ENCODE results near the gene ANO1. TPM values are rescaled to one million over a fixed set of nuclear protein-coding genes. Genes with fewer than 3 reads are reported as not detected.

Gene ANO1
- total and polyA plus RNA-seq, 2 of the 8 experiments (the other 6 are each of a cell fraction or from before 2014, with no cell fraction given) = 4.7 to 5.0 TPM

DNA sequence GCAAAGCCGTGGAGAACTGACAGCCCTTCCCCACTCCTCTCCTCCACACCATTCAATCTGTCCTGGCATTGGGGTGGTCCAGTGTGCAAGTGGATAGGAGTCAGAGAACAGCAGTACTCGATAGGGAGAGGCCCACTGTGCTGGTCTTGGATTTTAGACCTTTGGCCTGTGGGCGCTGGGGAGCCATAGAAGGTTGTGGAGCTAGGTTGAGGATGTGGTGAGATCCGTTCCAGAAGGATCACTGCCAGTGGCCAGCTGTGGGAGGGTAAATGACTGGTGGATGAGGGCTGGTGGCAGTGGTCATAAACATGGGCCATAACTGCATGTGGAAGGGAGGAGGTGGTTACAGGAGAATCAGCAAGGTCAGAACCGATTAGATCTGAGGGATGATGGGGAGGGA, 28.6 kb downstream of the ANO1 start:
- H3K4me2 ChIP-seq (ENCODE audit: insufficient read depth in 1 of 2, low read depth in 2 of 2, low read length in 2 of 2) = no peak overlapping the region
- TF ChIP-seq SIX5 (IDR thresholded peaks at IDR 0.05; ENCODE audit: low read depth, low read length) (no peak), TAF1 (IDR thresholded peaks at IDR 0.05; ENCODE audit: low read depth, low read length) (no peak), HDAC2 (IDR thresholded peaks at IDR 0.05; ENCODE audit: borderline replicate concordance in 1 of 2, low read depth in 2 of 2, low read length in 2 of 2) (0 out of 4 replicates have a peak, but pooled peaks of 1 of the 2 experiments have one; percentile 27), KDM1A (IDR thresholded peaks at IDR 0.05; ENCODE audit: borderline replicate concordance, low read length) (peak; percentile 73; the same call in 1 of the 2 replicates), GTF2F1 (IDR thresholded peaks at IDR 0.05; ENCODE audit: borderline replicate concordance, low read depth, low read length) (no peak)
- no peak overlapping the region for H4K5ac ChIP-seq (ENCODE audit: insufficient read length, low read depth, low read length)
- DNase-seq (ENCODE audit: low read depth in 1 of 2, low spot score in 2 of 2) (no peak), FAIRE-seq (no peak)
- no peaks in the 10 kb centered on the region for H4K20me1 ChIP-seq (replicated peaks in 1 of 2; ENCODE audit: control insufficient read depth in 1 of 2, insufficient read depth in 2 of 2, low read length in 2 of 2)
- no peak overlapping the region; the same call in 1 of the 2 replicates for H2BK5ac ChIP-seq (ENCODE audit: low read depth, low read length)
- no peak overlapping the region for H2AK5ac ChIP-seq (ENCODE audit: low read depth, low read length)
- no peaks in the 10 kb centered on the region for H3K79me1 ChIP-seq (ENCODE audit: low read depth, low read length)
- no peak overlapping the region for H4K8ac ChIP-seq (ENCODE audit: extremely low read depth, insufficient read depth, low read length)
- no peak overlapping the region for H3K56ac ChIP-seq (replicated peaks; ENCODE audit: insufficient read length, low read depth, low read length)
- 0 out of 2 replicates have a peak overlapping the region, but pooled peaks have one; percentile 14 for H2BK15ac ChIP-seq (ENCODE audit: low read length)
- H3K23ac ChIP-seq (ENCODE audit: insufficient read length) = no peak overlapping the region
- H3K23me2 ChIP-seq (ENCODE audit: low read depth, low read length) = 0 out of 2 replicates have a peak, but pooled peaks cover 3% of the 10 kb centered on the region
- no peak overlapping the region for H3K18ac ChIP-seq (ENCODE audit: extremely low read depth, low read length)
- H3K9ac ChIP-seq (replicated peaks in 1 of 4; ENCODE audit: extremely low read depth in 1 of 4, low read depth in 3 of 4, low read length in 3 of 4) = no peak overlapping the region
- H3K14ac ChIP-seq (ENCODE audit: insufficient read length) = no peak overlapping the region
- H2BK120ac ChIP-seq (replicated peaks; ENCODE audit: low read depth, low read length) = no peak overlapping the region
- H3K27me3 ChIP-seq (replicated peaks in 1 of 4; ENCODE audit: control insufficient read depth in 3 of 4, extremely low read depth in 1 of 4, insufficient read depth in 3 of 4, low read length in 3 of 4) = no peaks in the 10 kb centered on the region
- H4K91ac ChIP-seq (replicated peaks; ENCODE audit: insufficient read length, low read length) = peak overlapping the region; percentile 41
- H2AFZ ChIP-seq (ENCODE audit: low read length) = no peak overlapping the region
- 92% methylated on average over 5 of the region's 5 CpGs; no CpG with 5 or more reads in 1 of the 2 experiments for WGBS, 2 experiments (ENCODE audit: extremely low coverage in 1 of 2, insufficient coverage in 1 of 2, insufficient read length in 1 of 2, insufficient replicate concordance in 2 of 2, low coverage in 1 of 2, low lambda C conversion rate in 2 of 2, missing lambda C conversion rate in 1 of 2)
- H3K4ac ChIP-seq (replicated peaks; ENCODE audit: insufficient read length, low read depth, low read length) = no peak overlapping the region
- H3K27ac ChIP-seq (ENCODE audit: low read depth, low read length) = no peak overlapping the region
- H2BK12ac ChIP-seq (ENCODE audit: low read depth, low read length) = no peak overlapping the region
- ChIA-PET CTCF (ENCODE audit: partially characterized antibody) (no interaction called here), POLR2A (ENCODE audit: partially characterized antibody) (interaction anchor here (1.2 kb wide), 1 partner anchor 17 kb away, joined by 3 read pairs; no protein-coding TSS in a partner anchor)
- H3K4me1 ChIP-seq (replicated peaks in 1 of 4; ENCODE audit: control insufficient read depth in 3 of 4, insufficient read depth in 4 of 4, low read length in 3 of 4) = peaks cover 2 to 13% (median 8%) of the 10 kb centered on the region in 4 experiments; a peak in 5 of 7 replicates
- no peaks in the 10 kb centered on the region for H3K79me2 ChIP-seq (ENCODE audit: control insufficient read depth in 1 of 2, insufficient read depth in 2 of 2, low read length in 2 of 2)
- no peak overlapping the region for H2BK20ac ChIP-seq (ENCODE audit: low read length)
- no peak overlapping the region for H3K4me3 ChIP-seq (ENCODE audit: extremely low read depth in 1 of 4, insufficient read depth in 2 of 4, low read depth in 3 of 4, low read length in 4 of 4)
- H3K9me3 ChIP-seq (ENCODE audit: insufficient read depth in 2 of 2, low read depth in 1 of 2, low read length in 1 of 2) = no peaks in the 10 kb centered on the region
- no peaks in the 10 kb centered on the region for H3K36me3 ChIP-seq (ENCODE audit: control insufficient read depth in 2 of 4, insufficient read depth in 4 of 4, low read length in 3 of 4)
